Hepatocyte (in vitro differentiated cells): ENCODE results near the gene PLD5.
"Not testable (repeated sequence)": the region's sequence is repeated elsewhere in the genome, so short reads cannot be mapped to it uniquely, and the experiment has no call there.

Source experiments
- EZH2 ChIP-seq: fragments of 200-600 bp; sonication (generic); IDR thresholded peaks from 2 replicates; pipeline ENCODE4 v1.6.1; 2016; ENCODE audit warnings: antibody characterized with exemption, mild to moderate bottlenecking, borderline replicate concordance
- TF ChIP-seq, protein P1 (sequence below): fragments of 200-600 bp; sonication (generic); IDR thresholded peaks from 2 replicates; pipeline ENCODE4 v1.5.1; 2016; ENCODE audit warnings: antibody characterized with exemption, mild to moderate bottlenecking; ENCODE audit not compliant: poor library complexity

DNA sequence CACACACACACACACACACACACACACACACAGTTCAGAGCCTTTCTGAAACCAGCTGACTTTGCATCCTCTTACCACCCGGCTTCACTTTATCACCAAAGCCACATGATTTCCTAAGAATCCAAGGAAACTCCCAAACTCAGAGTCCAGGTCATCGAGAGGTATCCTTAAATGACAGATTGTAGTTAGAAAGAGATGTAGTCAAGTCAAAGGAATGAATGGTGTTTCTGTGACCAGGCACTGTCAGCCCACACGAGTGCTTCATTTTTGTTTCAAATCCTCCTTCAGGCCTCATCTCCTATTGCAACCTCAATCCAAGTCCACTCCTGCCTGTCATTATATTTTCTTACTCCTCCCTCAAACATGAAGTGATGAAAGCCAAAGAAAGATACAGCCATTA lies 174.1 kb downstream of the PLD5 start:
- TF ChIP-seq, protein P1, sequence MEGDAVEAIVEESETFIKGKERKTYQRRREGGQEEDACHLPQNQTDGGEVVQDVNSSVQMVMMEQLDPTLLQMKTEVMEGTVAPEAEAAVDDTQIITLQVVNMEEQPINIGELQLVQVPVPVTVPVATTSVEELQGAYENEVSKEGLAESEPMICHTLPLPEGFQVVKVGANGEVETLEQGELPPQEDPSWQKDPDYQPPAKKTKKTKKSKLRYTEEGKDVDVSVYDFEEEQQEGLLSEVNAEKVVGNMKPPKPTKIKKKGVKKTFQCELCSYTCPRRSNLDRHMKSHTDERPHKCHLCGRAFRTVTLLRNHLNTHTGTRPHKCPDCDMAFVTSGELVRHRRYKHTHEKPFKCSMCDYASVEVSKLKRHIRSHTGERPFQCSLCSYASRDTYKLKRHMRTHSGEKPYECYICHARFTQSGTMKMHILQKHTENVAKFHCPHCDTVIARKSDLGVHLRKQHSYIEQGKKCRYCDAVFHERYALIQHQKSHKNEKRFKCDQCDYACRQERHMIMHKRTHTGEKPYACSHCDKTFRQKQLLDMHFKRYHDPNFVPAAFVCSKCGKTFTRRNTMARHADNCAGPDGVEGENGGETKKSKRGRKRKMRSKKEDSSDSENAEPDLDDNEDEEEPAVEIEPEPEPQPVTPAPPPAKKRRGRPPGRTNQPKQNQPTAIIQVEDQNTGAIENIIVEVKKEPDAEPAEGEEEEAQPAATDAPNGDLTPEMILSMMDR: not testable (repeated sequence)
- TF ChIP-seq EZH2: not testable (repeated sequence)
